HFF-Myc (cell line): ENCODE data around the gene HSDL2.

Experiments used
- DNase-seq: peaks from one replicate; pipeline ENCODE4 v3.0.0-alpha.2; 2011; ENCODE audit warnings: low read depth; ENCODE audit errors: extremely low read depth
- H3K4me3 ChIP-seq: replicated peaks from 2 replicates; pipeline ENCODE4 v1.5.1; 2011; ENCODE audit warnings: low read depth, mild to moderate bottlenecking, control low read depth, low read length
- TF ChIP-seq, protein P1 (sequence below): IDR thresholded peaks from 2 replicates; pipeline ENCODE4 v1.5.1; 2012; ENCODE audit warnings: mild to moderate bottlenecking, low read depth, low read length, control low read depth; ENCODE audit errors: missing control alignments

Gene HSDL2

DNA sequence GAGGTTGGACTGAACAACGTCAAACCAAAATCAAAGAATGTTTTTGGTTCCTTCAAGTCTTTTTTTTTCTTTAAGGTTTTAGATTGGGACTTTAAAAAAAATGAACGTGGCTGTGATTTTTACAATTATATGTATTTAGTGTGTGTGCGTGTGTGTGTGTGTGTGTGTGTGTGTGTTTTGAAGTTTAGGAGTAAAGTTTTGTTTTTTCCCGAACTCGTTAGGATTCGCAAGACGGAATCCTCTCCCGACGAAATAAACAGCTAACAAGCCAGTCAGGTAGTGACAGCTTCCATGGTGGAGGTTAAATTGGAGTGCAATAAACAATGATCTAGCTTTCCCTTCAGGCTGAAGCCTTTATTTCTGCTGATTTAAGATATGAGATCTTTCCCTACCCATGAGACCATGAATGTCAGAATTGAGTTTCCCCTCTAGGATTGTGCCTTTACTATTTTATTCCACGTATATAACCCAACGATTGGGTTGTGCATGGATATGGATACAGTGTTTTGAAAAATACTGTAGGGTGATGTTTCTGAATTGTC, 108.0 kb downstream of the HSDL2 start:
- peak overlapping the region; percentile 86 for H3K4me3 ChIP-seq
- TF ChIP-seq, protein P1, sequence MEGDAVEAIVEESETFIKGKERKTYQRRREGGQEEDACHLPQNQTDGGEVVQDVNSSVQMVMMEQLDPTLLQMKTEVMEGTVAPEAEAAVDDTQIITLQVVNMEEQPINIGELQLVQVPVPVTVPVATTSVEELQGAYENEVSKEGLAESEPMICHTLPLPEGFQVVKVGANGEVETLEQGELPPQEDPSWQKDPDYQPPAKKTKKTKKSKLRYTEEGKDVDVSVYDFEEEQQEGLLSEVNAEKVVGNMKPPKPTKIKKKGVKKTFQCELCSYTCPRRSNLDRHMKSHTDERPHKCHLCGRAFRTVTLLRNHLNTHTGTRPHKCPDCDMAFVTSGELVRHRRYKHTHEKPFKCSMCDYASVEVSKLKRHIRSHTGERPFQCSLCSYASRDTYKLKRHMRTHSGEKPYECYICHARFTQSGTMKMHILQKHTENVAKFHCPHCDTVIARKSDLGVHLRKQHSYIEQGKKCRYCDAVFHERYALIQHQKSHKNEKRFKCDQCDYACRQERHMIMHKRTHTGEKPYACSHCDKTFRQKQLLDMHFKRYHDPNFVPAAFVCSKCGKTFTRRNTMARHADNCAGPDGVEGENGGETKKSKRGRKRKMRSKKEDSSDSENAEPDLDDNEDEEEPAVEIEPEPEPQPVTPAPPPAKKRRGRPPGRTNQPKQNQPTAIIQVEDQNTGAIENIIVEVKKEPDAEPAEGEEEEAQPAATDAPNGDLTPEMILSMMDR, result no peak
- no peak for DNase-seq

DNA sequence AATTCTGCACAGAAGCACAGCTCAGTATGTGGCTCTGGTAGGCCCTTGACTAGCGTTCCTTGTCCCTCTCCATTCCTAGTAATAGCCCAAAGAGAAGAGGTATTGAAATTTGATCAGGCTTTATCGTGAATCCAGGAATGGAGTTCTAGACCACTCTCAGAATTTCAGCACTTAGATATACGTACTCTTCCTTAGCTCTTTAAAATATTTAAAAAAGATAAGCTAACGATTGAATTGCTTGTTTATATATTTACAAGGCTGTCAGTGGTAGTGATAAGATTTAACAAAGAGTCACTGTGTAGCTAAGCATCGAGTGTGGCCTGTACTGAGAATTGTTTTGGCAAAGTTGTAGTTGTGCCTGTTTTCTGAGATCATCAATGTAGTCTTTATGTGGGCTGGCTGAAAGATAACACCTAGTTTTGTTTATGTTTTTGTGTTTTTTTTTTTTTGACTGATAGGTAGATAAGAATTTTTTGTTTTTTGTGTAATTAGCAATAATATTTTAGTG, 109.2 kb downstream of the HSDL2 start:
- H3K4me3 ChIP-seq, result no peak overlapping the region
- TF ChIP-seq, protein P1, result no peak
- no peak for DNase-seq

DNA sequence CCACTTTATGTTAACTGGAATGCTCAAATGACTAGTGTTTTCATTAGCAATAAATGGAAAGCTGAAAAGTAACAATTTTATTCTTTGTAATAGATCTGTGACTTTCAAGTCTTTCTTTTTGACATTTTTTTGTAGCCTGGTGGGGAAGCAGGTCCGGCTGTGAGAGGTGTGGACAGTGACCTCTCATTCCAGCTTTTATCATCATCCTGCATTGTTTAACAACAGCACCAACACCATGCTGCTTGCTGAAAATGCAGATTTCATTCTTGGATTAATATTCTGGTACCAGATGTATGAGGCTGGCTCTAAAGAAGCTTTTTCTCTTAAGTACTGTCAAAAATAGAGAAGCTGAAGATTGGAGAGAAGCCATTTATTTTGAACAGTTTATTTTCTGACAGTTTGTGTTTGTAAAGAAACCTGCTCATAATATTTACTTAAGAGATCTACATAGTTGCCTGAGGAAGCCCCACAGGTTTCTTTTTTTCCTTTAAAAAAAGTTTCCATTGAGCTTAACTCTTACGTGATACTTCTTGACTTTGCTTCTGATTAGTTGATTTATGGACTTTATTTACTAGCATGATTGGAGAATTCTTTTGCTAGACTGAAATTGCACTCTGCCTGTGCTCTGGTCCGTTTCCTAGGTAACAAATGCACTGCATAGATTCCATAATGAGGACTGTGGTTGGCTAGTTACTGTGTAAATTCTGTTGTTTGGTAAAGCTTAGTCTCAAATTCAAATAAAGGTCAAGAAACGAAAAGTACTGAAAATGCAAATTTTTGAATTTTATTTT, 110.2 kb downstream of the HSDL2 start:
- no peak for DNase-seq

DNA sequence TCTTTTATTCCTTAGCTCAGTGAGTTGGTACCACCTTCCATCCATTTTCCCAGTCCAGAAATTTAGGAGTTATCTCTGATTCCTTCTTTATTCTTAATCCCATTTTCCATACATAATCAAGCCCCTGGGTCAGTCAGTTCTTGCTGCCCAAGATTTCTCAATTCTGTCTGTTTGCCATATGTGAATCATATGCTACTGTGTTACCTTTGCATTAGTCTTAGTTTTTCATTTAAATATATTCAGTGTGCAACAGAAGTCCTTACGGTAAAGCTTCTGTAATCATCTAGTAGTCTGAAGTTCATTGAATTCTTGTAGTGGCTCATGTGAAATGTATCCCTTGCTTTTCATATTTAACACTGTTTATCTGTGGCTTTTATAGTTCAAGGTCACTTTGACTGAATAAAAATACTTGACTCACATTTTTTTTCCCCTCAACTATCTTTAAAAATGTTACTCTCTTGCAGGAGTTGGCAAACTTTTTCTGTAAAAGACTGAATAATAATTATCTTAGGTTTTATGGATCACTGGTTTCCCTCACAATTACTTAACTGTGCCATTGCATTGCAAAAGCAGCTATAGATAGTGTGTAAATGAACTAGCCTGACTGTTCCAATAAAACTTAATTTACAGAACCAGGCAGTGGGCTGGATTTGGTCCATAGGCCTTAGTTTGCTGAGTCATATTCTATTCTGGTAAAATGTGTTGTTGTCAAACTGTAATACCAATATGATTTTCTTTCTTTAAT, 113.7 kb downstream of the HSDL2 start:
- no peak for DNase-seq
- H3K4me3 ChIP-seq, result no peak overlapping the region
- TF ChIP-seq, protein P1, result no peak

More for the DNA sequence above, 110.2 kb downstream of the HSDL2 start:
- TF ChIP-seq, protein P1, result no peak
- no peak overlapping the region for H3K4me3 ChIP-seq

DNA sequence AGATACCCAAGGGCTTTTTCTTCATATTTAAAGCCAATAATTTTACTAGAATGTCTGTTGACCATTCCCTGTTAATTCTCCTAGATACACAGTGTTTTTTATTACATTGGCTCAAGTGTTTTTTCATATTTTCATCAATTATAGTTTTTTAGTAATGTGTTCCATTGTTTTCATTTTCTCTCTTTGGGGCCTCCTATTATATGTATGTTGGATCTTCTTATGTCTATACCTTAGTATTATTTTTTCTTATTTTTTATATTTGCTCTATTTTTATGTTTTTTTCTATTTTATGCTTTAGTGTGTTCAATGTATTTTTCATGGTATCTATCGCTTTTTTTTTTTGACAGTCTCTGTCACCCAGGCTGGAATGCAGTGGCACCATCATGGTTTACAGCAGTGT, 114.2 kb downstream of the HSDL2 start:
- H3K4me3 ChIP-seq, result no peak overlapping the region
- TF ChIP-seq, protein P1, result no peak
- no peak for DNase-seq

DNA sequence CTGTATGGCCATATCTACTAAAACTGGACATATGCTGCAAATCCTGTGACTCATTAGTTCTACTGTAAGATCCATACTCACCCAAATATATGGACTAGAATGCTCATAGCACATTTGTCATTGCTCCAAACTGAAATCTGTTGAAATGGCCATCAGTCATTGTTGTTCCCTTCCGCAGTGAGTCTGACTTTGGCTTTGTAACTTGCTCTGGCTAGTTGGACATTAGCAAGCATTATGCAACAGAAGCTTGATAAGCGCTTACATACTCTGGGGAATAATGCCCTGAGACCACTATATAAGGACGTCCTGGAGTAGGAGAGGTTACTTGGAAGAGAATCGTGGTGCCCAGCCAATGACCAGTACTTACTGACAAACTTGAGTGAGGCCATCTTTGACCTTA, 115.7 kb downstream of the HSDL2 start:
- TF ChIP-seq, protein P1, result no peak
- no peak for DNase-seq
- no peak overlapping the region for H3K4me3 ChIP-seq
